NCI-H1694 (cell line): ENCODE measurements around the gene GCNT1.

Source experiments
- DNase-seq: peaks from one replicate; lab custom pipeline; 2025; lab: John Stamatoyannopoulos, UW

GCNT1 gene

GRCh38 chr9:76539180-76539579 lies 80.2 kb downstream of the GCNT1 start:
- no peak for DNase-seq

- no peak for DNase-seq
These were observed 83.4 kb downstream of the GCNT1 start for GRCh38 chr9:76542360-76542759.

GRCh38 chr9:76545191-76545590 lies 86.2 kb downstream of the GCNT1 start:
- DNase-seq = no peak

- DNase-seq = no peak
These were observed 93.2 kb downstream of the GCNT1 start for GRCh38 chr9:76552181-76552580.

GRCh38 chr9:76552751-76553455 lies 93.9 kb downstream of the GCNT1 start:
- no peak for DNase-seq

GRCh38 chr9:76553680-76554079 lies 94.7 kb downstream of the GCNT1 start:
- no peak for DNase-seq
